SU-DHL-6 (cell line): ENCODE measurements around the gene FAM114A2.

Source experiments
- CTCF ChIP-seq: fragments of 200-600 bp; sonication (generic); IDR thresholded peaks from one replicate; pipeline ENCODE4 v1.5.1; 2017; ENCODE audit warnings: antibody characterized with exemption, mild to moderate bottlenecking, low read length, moderate library complexity; ENCODE audit not compliant: insufficient read depth, poor library complexity, severe bottlenecking
- EZH2phosphoT487 ChIP-seq: fragments of 200-600 bp; sonication (generic), shearing (Covaris generic); conservative IDR thresholded peaks from 2 replicates; pipeline ENCODE4 v1.6.1; 2018; ENCODE audit warnings: mild to moderate bottlenecking, antibody characterized with exemption, low read length, moderate library complexity, mixed read lengths

GRCh38 chr5:154071799-154072413, 33.2 kb upstream of the FAM114A2 start:
- no peak for TF ChIP-seq CTCF
- TF ChIP-seq EZH2phosphoT487 = no peak
